ENCODE measurements around the gene MFRP.
"Not testable (repeated sequence)": the region's sequence is repeated elsewhere in the genome, so short reads cannot be mapped to it uniquely, and the experiment has no call there.

MFRP gene

GRCh38 chr11:119346605-119347004, at the start of gene MFRP:
MFRP (minus strand) TSS chr11:119346705; CDS start chr11:119346513, 192 bp downstream.
- no peak for DNase-seq
- ATAC-seq: no peak

- ATAC-seq (no peak), DNase-seq (no peak)
Measured at GRCh38 chr11:119391275-119391674, 44.8 kb upstream of the MFRP start.

- ATAC-seq (no peak), DNase-seq (peak; percentile 28)
Measured at GRCh38 chr11:119389611-119390254, 43.2 kb upstream of the MFRP start.

- DNase-seq: no peak
- ATAC-seq: no peak
Measured at GRCh38 chr11:119388103-119388502, 41.6 kb upstream of the MFRP start.

- no peak for DNase-seq
- no peak for ATAC-seq
Measured at GRCh38 chr11:119384332-119384731, 37.8 kb upstream of the MFRP start.

GRCh38 chr11:119382513-119382912, 36.0 kb upstream of the MFRP start:
- not testable (repeated sequence) for DNase-seq, ATAC-seq

GRCh38 chr11:119382101-119382500, 35.6 kb upstream of the MFRP start:
- no peak for ATAC-seq
- no peak for DNase-seq

GRCh38 chr11:119381181-119381988, 34.9 kb upstream of the MFRP start, which contains the start of gene USP2:
USP2 (minus strand) TSS chr11:119381690; CDS start chr11:119373480, 8,210 bp downstream.
- peak; percentile 99 for DNase-seq
- ATAC-seq: peak; percentile 98

- ATAC-seq (no peak), DNase-seq (no peak)
Measured at GRCh38 chr11:119380827-119381180, 34.3 kb upstream of the MFRP start.

- DNase-seq: no peak
- ATAC-seq: no peak
Measured at GRCh38 chr11:119380160-119380826, 33.8 kb upstream of the MFRP start.

- DNase-seq: no peak
- no peak for ATAC-seq
Measured at GRCh38 chr11:119378851-119379465, 32.5 kb upstream of the MFRP start.

GRCh38 chr11:119377961-119378667, 31.6 kb upstream of the MFRP start:
- DNase-seq (no peak), ATAC-seq (no peak)

GRCh38 chr11:119377112-119377901, 30.8 kb upstream of the MFRP start:
- ATAC-seq (no peak), DNase-seq (no peak)

GRCh38 chr11:119376197-119376847, 29.8 kb upstream of the MFRP start:
- ATAC-seq (no peak), DNase-seq (no peak)

GRCh38 chr11:119375337-119376196, 29.1 kb upstream of the MFRP start:
- ATAC-seq (no peak), DNase-seq (no peak)

- no peak for ATAC-seq
- DNase-seq: no peak
Measured at GRCh38 chr11:119374632-119375336, 28.3 kb upstream of the MFRP start.

- ATAC-seq: peak; percentile 28
- peak; percentile 55 for DNase-seq
Measured at GRCh38 chr11:119373921-119374631, 27.6 kb upstream of the MFRP start.

All from stimulated activated naive CD8-positive, alpha-beta T cell treated with anti-CD3 and anti-CD28 coated beads, Interleukin-15, Interleukin-2, amounts not matched to agents 100 U/mL and 50 U/mL, for 24 hours (primary cell).